Measurements from ENCODE around the gene CDK5RAP3.
"Not testable (repeated sequence)": the region's sequence is repeated elsewhere in the genome, so short reads cannot be mapped to it uniquely, and the experiment has no call there.

The CDK5RAP3 gene

GRCh38 chr17:47987240-47987835 lies 16.4 kb downstream of the CDK5RAP3 start:
- Histone ChIP-seq H3K4me2 (no peak overlapping the region), H2AFZ (ENCODE audit: low read depth) (no peak overlapping the region), H3K79me2 (ENCODE audit: insufficient read depth, low read depth) (no peaks in the 10 kb centered on the region), H3K9ac (no peak overlapping the region), H3K4me3 (IDR thresholded peaks at IDR 0.05; ENCODE audit: insufficient read depth, low read depth, low read length) (no peak overlapping the region), H3K27ac (no peak overlapping the region), H3K36me3 (ENCODE audit: insufficient read depth) (no peaks in the 10 kb centered on the region), H3K4me1 (ENCODE audit: low read depth, poor library complexity, severe bottlenecking) (peaks cover 40% of the 10 kb centered on the region), H4K20me1 (ENCODE audit: insufficient read depth) (no peaks in the 10 kb centered on the region), H3K27me3 (ENCODE audit: insufficient read depth, low read depth) (no peaks in the 10 kb centered on the region)
- TF ChIP-seq CTCF (conservative IDR thresholded peaks at IDR 0.05; ENCODE audit: low read depth, low read length) = no peak

GRCh38 chr17:47988445-47988844 lies 17.5 kb downstream of the CDK5RAP3 start:
- H3K27ac ChIP-seq; H4K20me1 ChIP-seq (ENCODE audit: insufficient read depth); H3K27me3 ChIP-seq (ENCODE audit: insufficient read depth, low read depth); H3K36me3 ChIP-seq (ENCODE audit: insufficient read depth); H3K9ac ChIP-seq; H3K79me2 ChIP-seq (ENCODE audit: insufficient read depth, low read depth); H3K4me3 ChIP-seq (IDR thresholded peaks at IDR 0.05; ENCODE audit: insufficient read depth, low read depth, low read length); H2AFZ ChIP-seq (ENCODE audit: low read depth): not testable (repeated sequence)
- Histone ChIP-seq H3K4me2 (peak overlapping the region; percentile 82), H3K4me1 (ENCODE audit: low read depth, poor library complexity, severe bottlenecking) (peaks cover 40% of the 10 kb centered on the region)

- H3K4me2 ChIP-seq = peak overlapping the region; percentile 82
- no peak overlapping the region for H3K4me3 ChIP-seq (IDR thresholded peaks at IDR 0.05; ENCODE audit: insufficient read depth, low read depth, low read length)
- H3K27ac ChIP-seq = no peak overlapping the region; the same call in 1 of the 2 replicates
- H3K9ac ChIP-seq = no peak overlapping the region
- no peaks in the 10 kb centered on the region for H4K20me1 ChIP-seq (ENCODE audit: insufficient read depth)
- no peaks in the 10 kb centered on the region for H3K36me3 ChIP-seq (ENCODE audit: insufficient read depth)
- no peaks in the 10 kb centered on the region for H3K27me3 ChIP-seq (ENCODE audit: insufficient read depth, low read depth)
- H3K79me2 ChIP-seq (ENCODE audit: insufficient read depth, low read depth) = no peaks in the 10 kb centered on the region
- no peak overlapping the region for H2AFZ ChIP-seq (ENCODE audit: low read depth)
- H3K4me1 ChIP-seq (ENCODE audit: low read depth, poor library complexity, severe bottlenecking) = peaks cover 40% of the 10 kb centered on the region
- TF ChIP-seq CTCF (conservative IDR thresholded peaks at IDR 0.05; ENCODE audit: low read depth, low read length) = no peak
Observed at GRCh38 chr17:47989159-47989558, 18.2 kb downstream of the CDK5RAP3 start.

- Histone ChIP-seq H4K20me1 (ENCODE audit: insufficient read depth) (no peaks in the 10 kb centered on the region), H3K27me3 (ENCODE audit: insufficient read depth, low read depth) (no peaks in the 10 kb centered on the region), H3K79me2 (ENCODE audit: insufficient read depth, low read depth) (no peaks in the 10 kb centered on the region), H2AFZ (ENCODE audit: low read depth) (no peak overlapping the region), H3K36me3 (ENCODE audit: insufficient read depth) (no peaks in the 10 kb centered on the region), H3K27ac (no peak overlapping the region), H3K4me1 (ENCODE audit: low read depth, poor library complexity, severe bottlenecking) (peaks cover 40% of the 10 kb centered on the region), H3K4me3 (IDR thresholded peaks at IDR 0.05; ENCODE audit: insufficient read depth, low read depth, low read length) (no peak overlapping the region), H3K4me2 (peak overlapping the region; percentile 82), H3K9ac (no peak overlapping the region)
- no peak for TF ChIP-seq CTCF (conservative IDR thresholded peaks at IDR 0.05; ENCODE audit: low read depth, low read length)
Observed at GRCh38 chr17:47989700-47990099, 18.8 kb downstream of the CDK5RAP3 start.

- no peaks in the 10 kb centered on the region for H3K27me3 ChIP-seq (ENCODE audit: insufficient read depth, low read depth)
- no peaks in the 10 kb centered on the region for H3K79me2 ChIP-seq (ENCODE audit: insufficient read depth, low read depth)
- no peak overlapping the region for H3K9ac ChIP-seq
- no peak overlapping the region for H3K4me3 ChIP-seq (IDR thresholded peaks at IDR 0.05; ENCODE audit: insufficient read depth, low read depth, low read length)
- H3K4me2 ChIP-seq = no peak overlapping the region; the same call in 1 of the 2 replicates
- TF ChIP-seq CTCF (conservative IDR thresholded peaks at IDR 0.05; ENCODE audit: low read depth, low read length) = no peak
- peaks cover 40% of the 10 kb centered on the region for H3K4me1 ChIP-seq (ENCODE audit: low read depth, poor library complexity, severe bottlenecking)
- H4K20me1 ChIP-seq (ENCODE audit: insufficient read depth) = no peaks in the 10 kb centered on the region
- no peak overlapping the region for H2AFZ ChIP-seq (ENCODE audit: low read depth)
- no peak overlapping the region for H3K27ac ChIP-seq
- no peaks in the 10 kb centered on the region for H3K36me3 ChIP-seq (ENCODE audit: insufficient read depth)
Observed at GRCh38 chr17:47990962-47991731, 20.2 kb downstream of the CDK5RAP3 start.

All from KMS-11 (cell line).